Muscle of back (tissue), 13 donors: ENCODE measurements around the gene NR4A2. TPM values are rescaled to one million over a fixed set of nuclear protein-coding genes. Genes with fewer than 3 reads are reported as not detected.

Experiments
- DNase-seq, 3 donors: peaks; one replicate each; pipeline versions ENCODE4 v3.0.0 to v3.0.0-alpha.2; 2013
- long read RNA-seq, 9 donors: transcript quantifications; one replicate each; lab custom pipeline, GENCODE V29; 2026
- polyA plus RNA-seq, 10 donors: library from polyadenylated mRNA; unstranded; fragments of 120-200 nt; gene quantifications; one replicate each; pipeline ENCODE4 v1.2.1, GENCODE V29; 2013; ENCODE audit not compliant: insufficient read length in 10 of 10

NR4A2 gene
- polyA plus RNA-seq, result 1 to 10 TPM; 1.0 to 4.2 (median 2.2) TPM
- long read RNA-seq, donor 1, result 0 reads
- long read RNA-seq, donor 2, result 0 reads
- long read RNA-seq, donor 3, result 0 reads
- long read RNA-seq, donor 4, result 0 reads
- long read RNA-seq, donor 5, result 0 reads
- long read RNA-seq, donor 6, result 0 reads
- long read RNA-seq, donor 7, result 0 reads
- long read RNA-seq, donor 8, result 0 reads
- long read RNA-seq, donor 9, result 0 reads

- peak; percentile 75 to 91 (median 88) for DNase-seq
Measured at GRCh38 chr2:156332534-156333273, at the start of gene NR4A2. TSS of gene NR4A2 (minus strand) at chr2:156332721. CDS start at chr2:156330186, 2,535 bp downstream.

DNA sequence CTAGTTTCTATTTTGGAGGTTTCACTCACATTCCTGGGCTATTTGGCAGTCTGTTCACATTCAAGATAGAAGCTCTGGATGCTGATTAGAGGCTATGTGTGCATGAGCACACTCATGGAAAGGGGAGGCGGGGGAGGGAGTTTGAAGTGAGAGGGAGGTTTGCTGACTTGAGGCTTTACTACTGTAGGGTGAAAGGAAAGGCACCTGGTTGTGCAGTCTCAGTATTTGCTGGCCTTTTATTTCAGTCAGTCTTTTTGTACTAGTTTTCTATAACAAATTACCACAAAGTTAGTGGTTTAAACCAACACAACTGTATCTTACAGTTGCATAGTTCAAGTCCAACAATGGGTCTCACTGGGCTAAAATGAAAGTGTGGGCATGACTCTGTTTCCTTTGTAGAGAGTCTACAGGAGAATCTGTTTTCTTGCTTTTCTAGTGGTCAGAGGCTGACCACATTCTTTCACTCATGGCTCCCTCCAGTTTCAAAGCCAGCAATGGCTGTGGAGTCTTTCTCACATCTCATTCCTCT is 47.7 kb upstream of the NR4A2 start:
- no peak for DNase-seq

DNA sequence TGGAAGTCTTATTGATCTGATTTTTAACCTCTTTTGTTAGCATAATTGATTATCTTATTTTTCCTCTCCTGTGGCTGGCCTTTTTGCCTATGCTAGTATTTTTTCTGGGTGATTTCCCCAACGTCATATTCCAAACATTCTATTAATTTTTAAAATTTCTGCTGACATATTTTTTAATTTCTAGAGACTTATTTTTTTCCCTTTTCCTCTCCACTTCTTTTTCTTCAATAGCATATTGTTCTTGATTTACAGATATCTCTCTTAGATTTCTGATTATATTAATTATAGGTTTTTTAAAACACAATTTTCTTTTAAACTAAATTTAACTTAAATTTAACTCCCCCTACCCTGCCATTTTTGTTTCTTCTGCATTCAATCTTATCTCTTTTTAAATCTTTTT is 47.2 kb upstream of the NR4A2 start:
- DNase-seq, result no peak

GRCh38 chr2:156379071-156379470 is 46.5 kb upstream of the NR4A2 start:
- no peak for DNase-seq

DNA sequence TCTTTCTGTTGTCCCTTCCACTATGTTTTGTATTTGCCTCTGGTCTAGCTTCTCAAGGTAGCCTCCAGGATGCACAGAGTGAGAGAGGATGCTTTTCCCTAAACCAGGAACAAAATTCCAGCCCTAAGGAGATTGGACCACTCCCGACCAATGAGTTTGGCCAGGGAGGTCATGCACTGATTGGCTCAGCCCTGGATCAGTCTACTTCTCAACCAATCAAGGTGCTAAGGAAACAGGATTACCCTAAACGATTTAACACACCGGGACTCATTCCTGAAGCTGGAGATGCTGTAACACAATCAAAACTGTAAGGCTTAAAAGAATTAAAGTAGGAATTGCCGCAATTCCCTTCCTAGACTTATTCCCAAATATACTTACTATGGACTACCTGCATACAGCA is 34.2 kb upstream of the NR4A2 start:
- no peak for DNase-seq

- peak in 1 of 3 donors; percentile 23 for DNase-seq
Measured at GRCh38 chr2:156363141-156363540, 30.6 kb upstream of the NR4A2 start.

DNA sequence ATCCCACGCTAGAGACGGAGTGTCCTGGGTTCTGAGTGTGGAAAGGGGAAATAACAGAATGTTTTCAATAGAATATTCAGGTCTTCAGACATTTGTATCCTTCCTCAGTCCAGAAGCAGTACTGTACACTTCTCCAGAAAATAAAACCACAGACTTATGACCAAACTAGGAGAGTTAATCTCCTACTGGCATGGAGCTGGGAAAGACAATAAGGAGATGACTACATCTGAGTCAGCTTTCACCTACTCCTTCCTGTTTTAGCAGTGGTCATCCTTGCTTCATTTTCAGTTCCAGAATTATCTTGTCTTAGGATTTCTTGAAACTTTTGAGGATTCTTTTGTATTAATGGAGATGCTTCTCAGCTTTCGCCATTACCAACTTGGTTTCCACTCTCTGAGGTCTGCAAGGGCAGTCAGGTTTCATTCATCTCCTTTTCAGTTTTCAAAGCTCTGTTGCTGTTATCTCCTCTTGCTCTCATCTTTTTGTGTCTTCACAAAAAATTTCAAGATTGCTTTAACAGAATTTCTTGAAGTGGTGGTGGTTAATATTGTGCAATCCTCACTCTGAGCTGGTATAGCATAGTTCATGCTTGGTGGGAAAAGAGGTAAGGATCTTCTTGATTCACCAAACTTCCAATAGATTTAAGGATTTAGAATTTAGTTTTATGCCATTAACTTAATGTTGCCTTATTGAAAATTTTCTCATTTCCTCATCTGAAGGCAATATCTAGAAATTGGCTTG is 23.7 kb upstream of the NR4A2 start:
- no peak for DNase-seq

- no peak for DNase-seq
Measured at GRCh38 chr2:156352911-156353310, 20.4 kb upstream of the NR4A2 start.

- no peak for DNase-seq
Measured at GRCh38 chr2:156350374-156351142, 18.0 kb upstream of the NR4A2 start.

GRCh38 chr2:156349605-156350004 is 17.1 kb upstream of the NR4A2 start:
- no peak for DNase-seq

DNA sequence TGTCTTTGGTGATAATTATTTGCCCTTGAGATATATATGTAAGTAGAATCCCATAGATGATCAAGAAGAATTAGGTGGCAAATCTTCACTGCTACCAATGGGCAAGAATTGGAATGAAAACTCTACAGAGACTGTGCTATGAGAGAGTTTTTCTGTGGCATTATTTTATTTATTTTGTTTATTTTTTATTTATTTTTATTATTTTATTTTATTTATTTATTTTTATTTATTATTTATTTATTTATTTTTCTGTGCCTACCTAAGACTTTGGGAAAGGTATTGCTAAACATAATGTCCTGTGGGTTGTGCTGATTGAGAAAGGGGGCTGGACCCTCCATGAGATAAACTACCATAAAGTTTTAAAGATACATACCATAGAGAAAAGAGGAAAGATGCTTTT is 16.6 kb upstream of the NR4A2 start:
- no peak for DNase-seq

GRCh38 chr2:156347431-156347830 is 14.9 kb upstream of the NR4A2 start:
- DNase-seq, result no peak

GRCh38 chr2:156346731-156347130 is 14.2 kb upstream of the NR4A2 start:
- DNase-seq, result no peak

GRCh38 chr2:156345582-156345981 is 13.1 kb upstream of the NR4A2 start:
- no peak for DNase-seq

DNA sequence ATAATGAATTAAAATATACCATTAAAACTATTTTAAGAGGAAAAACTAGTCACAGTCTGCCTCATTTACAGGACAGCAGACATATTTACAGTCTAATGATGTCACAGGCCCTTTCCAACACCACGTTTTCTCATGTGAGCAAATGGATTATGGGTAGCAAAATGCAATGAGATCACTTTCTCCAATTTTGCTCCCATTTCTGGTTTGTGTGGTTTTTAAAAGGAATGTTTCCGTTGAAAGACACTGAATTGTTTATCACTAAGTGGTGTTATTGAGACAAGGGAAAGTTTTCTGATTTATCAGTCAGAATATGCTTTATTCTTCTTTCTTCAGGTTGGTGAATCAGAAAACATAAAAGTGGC is 11.4 kb upstream of the NR4A2 start:
- peak in 1 of 3 donors; percentile 7 for DNase-seq

GRCh38 chr2:156343096-156343939 is 10.8 kb upstream of the NR4A2 start:
- no peak for DNase-seq

- DNase-seq, result peak; percentile 95 to 98 (median 98)
Measured at GRCh38 chr2:156342254-156343095, 10.0 kb upstream of the NR4A2 start.

GRCh38 chr2:156341452-156342253 is 9.1 kb upstream of the NR4A2 start:
- peak; percentile 91 to 96 (median 93) for DNase-seq
